ENCODE measurements around the gene CENPB.

CENPB gene

GRCh38 chr20:3778976-3779375, 7.6 kb downstream of the CENPB start:
- H3K9ac ChIP-seq (ENCODE audit: low read length): no peak overlapping the region
- no peak overlapping the region for H3K18ac ChIP-seq (ENCODE audit: low read length)
- H3K27ac ChIP-seq (ENCODE audit: low read depth, low read length): no peak overlapping the region
- no peak overlapping the region for H4K8ac ChIP-seq (ENCODE audit: low read depth, low read length)
- H3K14ac ChIP-seq (ENCODE audit: low read length): no peak overlapping the region
- peaks cover 23% of the 10 kb centered on the region for H3K27me3 ChIP-seq (ENCODE audit: insufficient read depth, low read length)
- H2AFZ ChIP-seq (ENCODE audit: insufficient read depth, low read length, poor library complexity): no peak overlapping the region
- no peak overlapping the region for H3K4ac ChIP-seq (ENCODE audit: low read depth, low read length)
- no peak overlapping the region for H2AK5ac ChIP-seq (ENCODE audit: low read length)
- no peak overlapping the region for H4K91ac ChIP-seq (ENCODE audit: low read depth, low read length)
- no peak for DNase-seq
- H3K9me3 ChIP-seq (ENCODE audit: insufficient read depth, low read depth, low read length): peaks cover 8% of the 10 kb centered on the region
- no peak overlapping the region for H3K23ac ChIP-seq (ENCODE audit: low read length)
- no peak overlapping the region for H3K4me2 ChIP-seq (ENCODE audit: low read length)
- no peak overlapping the region for H2BK5ac ChIP-seq (ENCODE audit: low read depth, low read length, poor library complexity)
- H3K79me1 ChIP-seq (ENCODE audit: low read length): no peaks in the 10 kb centered on the region
- no peaks in the 10 kb centered on the region for H3K36me3 ChIP-seq (ENCODE audit: control insufficient read depth in 1 of 2, insufficient read depth in 2 of 2, low read length in 2 of 2)
- peaks cover 2% of the 10 kb centered on the region for H3K79me2 ChIP-seq (ENCODE audit: control insufficient read depth, insufficient read depth, low read length, poor library complexity)
- peaks cover 23 to 27% of the 10 kb centered on the region in 2 experiments for H3K4me1 ChIP-seq (ENCODE audit: control insufficient read depth in 1 of 2, insufficient read depth in 2 of 2, low read length in 2 of 2)
- no CpG with 5 or more reads among the region's 18 CpGs for WGBS (ENCODE audit: extremely low coverage, insufficient coverage, insufficient read length)
- no peak overlapping the region for H3K4me3 ChIP-seq (ENCODE audit: low read depth, low read length)
- no peak overlapping the region for H2BK120ac ChIP-seq (ENCODE audit: insufficient read depth, low read length, poor library complexity)
- H4K12ac ChIP-seq (ENCODE audit: low read depth, low read length): no peak overlapping the region
- no peak overlapping the region for H2BK12ac ChIP-seq (ENCODE audit: low read length)

DNA sequence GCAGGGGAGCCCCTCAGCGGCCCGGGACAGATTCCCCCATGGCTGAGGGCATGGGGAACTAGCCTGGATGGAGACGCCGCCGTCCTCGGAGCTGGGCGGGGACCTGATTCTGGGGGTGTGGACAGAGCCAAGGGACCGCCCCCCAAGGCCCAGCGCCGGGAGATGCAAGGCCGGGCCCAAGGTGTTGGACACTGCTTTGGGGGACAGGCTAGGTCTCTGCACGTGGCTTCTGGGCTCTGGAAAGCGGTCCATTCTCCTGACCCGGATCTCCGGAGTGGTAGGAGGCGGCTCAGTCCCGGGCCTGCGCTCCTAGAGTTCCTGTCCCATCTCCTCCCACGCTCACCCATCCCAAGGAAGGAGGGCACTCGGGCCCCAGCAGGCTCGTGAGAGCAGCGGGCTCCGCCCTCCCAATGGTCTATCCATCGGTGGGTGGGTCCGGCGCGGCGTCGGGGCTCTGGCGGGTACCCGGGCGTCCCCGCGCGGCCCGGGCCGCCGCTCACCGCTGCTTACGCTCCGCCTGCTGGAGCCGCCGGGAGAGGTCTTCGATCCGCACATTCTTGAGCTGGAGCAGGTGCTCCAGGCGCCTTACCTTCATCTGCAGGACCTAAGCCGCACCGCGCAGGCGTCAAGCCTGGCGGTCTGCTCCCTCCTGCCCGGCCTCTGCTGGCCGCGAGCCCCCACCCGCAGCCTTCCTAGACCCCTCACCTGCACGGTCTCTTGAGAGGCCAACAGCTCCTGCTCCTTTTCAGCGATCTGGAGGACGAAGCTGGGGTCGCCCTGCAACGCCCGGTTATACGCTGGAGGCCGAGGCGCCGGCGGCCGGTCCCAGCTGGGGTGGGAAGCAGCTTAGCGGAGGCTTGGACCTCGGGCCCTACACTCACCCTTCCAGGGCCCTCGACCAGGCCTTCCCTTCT, 8.6 kb downstream of the CENPB start:
- Histone ChIP-seq H3K4ac (ENCODE audit: low read depth, low read length) (no peak overlapping the region), H3K27ac (ENCODE audit: low read depth, low read length) (no peak overlapping the region), H4K12ac (ENCODE audit: low read depth, low read length) (no peak overlapping the region), H3K4me1 (ENCODE audit: control insufficient read depth in 1 of 2, insufficient read depth in 2 of 2, low read length in 2 of 2) (peaks cover 17 to 18% of the 10 kb centered on the region in 2 experiments), H3K23ac (ENCODE audit: low read length) (no peak overlapping the region), H3K79me1 (ENCODE audit: low read length) (no peaks in the 10 kb centered on the region), H3K27me3 (ENCODE audit: insufficient read depth, low read length) (peaks cover 23% of the 10 kb centered on the region), H3K14ac (ENCODE audit: low read length) (no peak overlapping the region), H3K36me3 (ENCODE audit: control insufficient read depth in 1 of 2, insufficient read depth in 2 of 2, low read length in 2 of 2) (no peaks in the 10 kb centered on the region), H2BK5ac (ENCODE audit: low read depth, low read length, poor library complexity) (no peak overlapping the region), H2AFZ (ENCODE audit: insufficient read depth, low read length, poor library complexity) (peak overlapping the region; percentile 78), H2BK12ac (ENCODE audit: low read length) (no peak overlapping the region), H2AK5ac (ENCODE audit: low read length) (no peak overlapping the region), H3K18ac (ENCODE audit: low read length) (no peak overlapping the region), H2BK120ac (ENCODE audit: insufficient read depth, low read length, poor library complexity) (no peak overlapping the region), H4K8ac (ENCODE audit: low read depth, low read length) (peak overlapping the region; percentile 62), H3K4me3 (ENCODE audit: low read depth, low read length) (peak overlapping the region; percentile 34), H3K4me2 (ENCODE audit: low read length) (peak overlapping the region; percentile 80), H3K9me3 (ENCODE audit: insufficient read depth, low read depth, low read length) (peaks cover 8% of the 10 kb centered on the region), H3K79me2 (ENCODE audit: control insufficient read depth, insufficient read depth, low read length, poor library complexity) (no peaks in the 10 kb centered on the region), H4K91ac (ENCODE audit: low read depth, low read length) (no peak overlapping the region), H3K9ac (ENCODE audit: low read length) (no peak overlapping the region)
- no CpG with 5 or more reads among the region's 70 CpGs for WGBS (ENCODE audit: extremely low coverage, insufficient coverage, insufficient read length)
- DNase-seq: peak; percentile 33 to 64

- Histone ChIP-seq H3K23ac (ENCODE audit: low read length) (no peak overlapping the region), H2BK120ac (ENCODE audit: insufficient read depth, low read length, poor library complexity) (no peak overlapping the region), H3K27ac (ENCODE audit: low read depth, low read length) (no peak overlapping the region), H3K9me3 (ENCODE audit: insufficient read depth, low read depth, low read length) (peaks cover 8% of the 10 kb centered on the region), H3K79me1 (ENCODE audit: low read length) (no peaks in the 10 kb centered on the region), H3K9ac (ENCODE audit: low read length) (no peak overlapping the region), H3K36me3 (ENCODE audit: control insufficient read depth in 1 of 2, insufficient read depth in 2 of 2, low read length in 2 of 2) (no peaks in the 10 kb centered on the region), H2AK5ac (ENCODE audit: low read length) (no peak overlapping the region), H4K8ac (ENCODE audit: low read depth, low read length) (no peak overlapping the region), H2BK12ac (ENCODE audit: low read length) (no peak overlapping the region), H4K12ac (ENCODE audit: low read depth, low read length) (no peak overlapping the region), H3K4me2 (ENCODE audit: low read length) (peak overlapping the region; percentile 80), H3K4me3 (ENCODE audit: low read depth, low read length) (peak overlapping the region; percentile 34), H3K4me1 (ENCODE audit: control insufficient read depth in 1 of 2, insufficient read depth in 2 of 2, low read length in 2 of 2) (peaks cover 13 to 16% of the 10 kb centered on the region in 2 experiments), H4K91ac (ENCODE audit: low read depth, low read length) (no peak overlapping the region), H3K4ac (ENCODE audit: low read depth, low read length) (no peak overlapping the region), H3K18ac (ENCODE audit: low read length) (no peak overlapping the region), H3K27me3 (ENCODE audit: insufficient read depth, low read length) (peaks cover 23% of the 10 kb centered on the region), H3K14ac (ENCODE audit: low read length) (no peak overlapping the region), H3K79me2 (ENCODE audit: control insufficient read depth, insufficient read depth, low read length, poor library complexity) (no peaks in the 10 kb centered on the region), H2BK5ac (ENCODE audit: low read depth, low read length, poor library complexity) (no peak overlapping the region), H2AFZ (ENCODE audit: insufficient read depth, low read length, poor library complexity) (peak overlapping the region; percentile 78)
- no peak for DNase-seq
- no CpG with 5 or more reads among the region's 16 CpGs for WGBS (ENCODE audit: extremely low coverage, insufficient coverage, insufficient read length)
Measured at GRCh38 chr20:3777381-3777715, 9.2 kb downstream of the CENPB start.

GRCh38 chr20:3775457-3776108, 11.0 kb downstream of the CENPB start:
- DNase-seq: no peak
- H3K14ac ChIP-seq (ENCODE audit: low read length): no peak overlapping the region
- H3K4me3 ChIP-seq (ENCODE audit: low read depth, low read length): no peak overlapping the region
- H2AFZ ChIP-seq (ENCODE audit: insufficient read depth, low read length, poor library complexity): no peak overlapping the region
- peaks cover 7% of the 10 kb centered on the region for H3K9me3 ChIP-seq (ENCODE audit: insufficient read depth, low read depth, low read length)
- no peak overlapping the region for H3K9ac ChIP-seq (ENCODE audit: low read length)
- H4K8ac ChIP-seq (ENCODE audit: low read depth, low read length): no peak overlapping the region
- H3K18ac ChIP-seq (ENCODE audit: low read length): no peak overlapping the region
- H2BK5ac ChIP-seq (ENCODE audit: low read depth, low read length, poor library complexity): no peak overlapping the region
- WGBS (ENCODE audit: extremely low coverage, insufficient coverage, insufficient read length): no CpG with 5 or more reads among the region's 4 CpGs
- H2BK120ac ChIP-seq (ENCODE audit: insufficient read depth, low read length, poor library complexity): no peak overlapping the region
- no peak overlapping the region for H3K23ac ChIP-seq (ENCODE audit: low read length)
- H3K27me3 ChIP-seq (ENCODE audit: insufficient read depth, low read length): peaks cover 23% of the 10 kb centered on the region
- peaks cover 12 to 13% of the 10 kb centered on the region in 2 experiments for H3K4me1 ChIP-seq (ENCODE audit: control insufficient read depth in 1 of 2, insufficient read depth in 2 of 2, low read length in 2 of 2)
- H3K79me2 ChIP-seq (ENCODE audit: control insufficient read depth, insufficient read depth, low read length, poor library complexity): no peaks in the 10 kb centered on the region
- H4K91ac ChIP-seq (ENCODE audit: low read depth, low read length): no peak overlapping the region
- H3K79me1 ChIP-seq (ENCODE audit: low read length): no peaks in the 10 kb centered on the region
- no peak overlapping the region for H2BK12ac ChIP-seq (ENCODE audit: low read length)
- H2AK5ac ChIP-seq (ENCODE audit: low read length): no peak overlapping the region
- H3K36me3 ChIP-seq (ENCODE audit: control insufficient read depth in 1 of 2, insufficient read depth in 2 of 2, low read length in 2 of 2): no peaks in the 10 kb centered on the region
- H3K27ac ChIP-seq (ENCODE audit: low read depth, low read length): no peak overlapping the region
- no peak overlapping the region for H4K12ac ChIP-seq (ENCODE audit: low read depth, low read length)
- no peak overlapping the region for H3K4ac ChIP-seq (ENCODE audit: low read depth, low read length)
- H3K4me2 ChIP-seq (ENCODE audit: low read length): no peak overlapping the region

All from trophoblast cell (in vitro differentiated cells and primary cell).